Stimulated activated CD4-positive, alpha-beta T cell treated with anti-CD3 and anti-CD28 coated beads, TNF-alpha, amount 100 ng/mL, for 1 hour (primary cell): ENCODE results near the gene MCEE.
"Not testable (repeated sequence)": the region's sequence is repeated elsewhere in the genome, so short reads cannot be mapped to it uniquely, and the experiment has no call there.

Experiments used
- DNase-seq, 3 donors: peaks; one replicate each; pipeline ENCODE4 v3.0.0-alpha.2; 2020; ENCODE audit warnings: low read depth in 3 of 3, low spot score in 1 of 3

Gene MCEE

GRCh38 chr2:71129114-71129901 is 721 bp downstream of the MCEE start:
- DNase-seq = no peak

GRCh38 chr2:71126957-71127356 is 3.1 kb downstream of the MCEE start:
- DNase-seq = no peak

GRCh38 chr2:71125506-71126294 is 4.3 kb downstream of the MCEE start:
- no peak for DNase-seq

GRCh38 chr2:71122387-71123298 is 7.4 kb downstream of the MCEE start:
- no peak for DNase-seq

GRCh38 chr2:71121479-71121878 is 8.6 kb downstream of the MCEE start:
- no peak for DNase-seq

- DNase-seq = no peak
Observed at GRCh38 chr2:71120195-71120594, 9.8 kb downstream of the MCEE start.

- DNase-seq = no peak
Observed at GRCh38 chr2:71117063-71117462, 13.0 kb downstream of the MCEE start.

- DNase-seq = no peak
Observed at GRCh38 chr2:71113843-71114242, 16.2 kb downstream of the MCEE start.

GRCh38 chr2:71108091-71108490 is 21.9 kb downstream of the MCEE start:
- DNase-seq = no peak

GRCh38 chr2:71106463-71106862 is 23.6 kb downstream of the MCEE start:
- DNase-seq = not testable (repeated sequence)

- no peak for DNase-seq
Observed at GRCh38 chr2:71103809-71104208, 26.2 kb downstream of the MCEE start.

GRCh38 chr2:71102981-71103681 is 26.9 kb downstream of the MCEE start:
- no peak for DNase-seq

GRCh38 chr2:71101656-71102055 is 28.4 kb downstream of the MCEE start:
- DNase-seq = no peak

GRCh38 chr2:71100195-71100964 is 29.6 kb downstream of the MCEE start:
- peak in 1 of 3 donors; percentile 19 for DNase-seq

GRCh38 chr2:71092491-71093260 is 37.4 kb downstream of the MCEE start:
- DNase-seq = not testable (repeated sequence)

- not testable (repeated sequence) for DNase-seq
Observed at GRCh38 chr2:71091808-71092207, 38.2 kb downstream of the MCEE start.

- not testable (repeated sequence) for DNase-seq
Observed at GRCh38 chr2:71089475-71089874, 40.6 kb downstream of the MCEE start.

GRCh38 chr2:71085325-71086003 is 44.6 kb downstream of the MCEE start:
- DNase-seq = not testable (repeated sequence)
